ENCODE results near the gene GALNT12.

The GALNT12 gene

GRCh38 chr9:98807070-98807813 is at the start of gene GALNT12:
Gene GALNT12 (plus strand): TSS chr9:98807670. CDS start chr9:98807699, 29 bp downstream.
- no peak for DNase-seq

- DNase-seq: no peak
Observed at GRCh38 chr9:98760231-98760630, 47.2 kb upstream of the GALNT12 start.

- no peak for DNase-seq
Observed at GRCh38 chr9:98763986-98764745, 43.3 kb upstream of the GALNT12 start.

- no peak for DNase-seq
Observed at GRCh38 chr9:98765256-98765655, 42.2 kb upstream of the GALNT12 start.

- DNase-seq: no peak
Observed at GRCh38 chr9:98766586-98766985, 40.9 kb upstream of the GALNT12 start.

- DNase-seq: no peak
Observed at GRCh38 chr9:98767196-98767595, 40.3 kb upstream of the GALNT12 start.

GRCh38 chr9:98767915-98768314 is 39.6 kb upstream of the GALNT12 start:
- DNase-seq: no peak

- DNase-seq: no peak
Observed at GRCh38 chr9:98768344-98768743, 39.1 kb upstream of the GALNT12 start.

- DNase-seq: no peak
Observed at GRCh38 chr9:98770717-98771116, 36.8 kb upstream of the GALNT12 start.

GRCh38 chr9:98771209-98771874 is 36.1 kb upstream of the GALNT12 start:
- no peak for DNase-seq

GRCh38 chr9:98772364-98773155 is 34.9 kb upstream of the GALNT12 start:
- no peak for DNase-seq

- DNase-seq: no peak
Observed at GRCh38 chr9:98773721-98774120, 33.7 kb upstream of the GALNT12 start.

- DNase-seq: no peak
Observed at GRCh38 chr9:98774746-98775145, 32.7 kb upstream of the GALNT12 start.

GRCh38 chr9:98775831-98776441 is 31.5 kb upstream of the GALNT12 start:
- no peak for DNase-seq

GRCh38 chr9:98777618-98778017 is 29.9 kb upstream of the GALNT12 start:
- DNase-seq: no peak

- DNase-seq: no peak
Observed at GRCh38 chr9:98778251-98778650, 29.2 kb upstream of the GALNT12 start.

GRCh38 chr9:98778711-98779530 is 28.5 kb upstream of the GALNT12 start:
- DNase-seq: no peak

GRCh38 chr9:98780059-98780749 is 27.3 kb upstream of the GALNT12 start:
- no peak for DNase-seq

GRCh38 chr9:98781588-98782383 is 25.7 kb upstream of the GALNT12 start:
- no peak for DNase-seq

Measured in NCI-H446 treated with DMSO at 0.1 percent for 48 hours (cell line).